T-helper 22 cell (primary cell): ENCODE results near the gene RAD51B.
"Not testable (repeated sequence)": the region's sequence is repeated elsewhere in the genome, so short reads cannot be mapped to it uniquely, and the experiment has no call there.

Experiments used
- DNase-seq: peaks from one replicate; pipeline ENCODE4 v3.0.0-alpha.2; 2020; ENCODE audit warnings: low read depth

Gene RAD51B

DNA sequence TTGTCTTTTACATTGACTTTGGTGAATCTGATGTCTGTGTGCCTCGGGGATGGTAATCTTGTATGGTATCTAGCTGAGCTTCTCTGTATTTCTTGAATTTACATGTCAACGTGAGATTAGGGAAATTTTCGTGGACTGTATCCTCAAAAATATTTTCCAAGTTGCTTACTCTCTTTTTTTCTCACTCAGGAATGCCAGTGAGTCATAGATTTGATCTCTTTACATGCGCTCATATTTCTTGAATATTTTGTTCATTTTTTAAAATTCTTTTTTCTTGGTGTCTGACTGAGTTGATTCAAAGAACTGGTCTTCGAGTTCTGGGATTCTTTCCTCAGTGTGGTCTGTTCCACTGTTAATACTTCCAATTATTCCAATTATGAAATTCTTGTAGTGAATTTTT, 207.7 kb downstream of the RAD51B start:
- DNase-seq = no peak

DNA sequence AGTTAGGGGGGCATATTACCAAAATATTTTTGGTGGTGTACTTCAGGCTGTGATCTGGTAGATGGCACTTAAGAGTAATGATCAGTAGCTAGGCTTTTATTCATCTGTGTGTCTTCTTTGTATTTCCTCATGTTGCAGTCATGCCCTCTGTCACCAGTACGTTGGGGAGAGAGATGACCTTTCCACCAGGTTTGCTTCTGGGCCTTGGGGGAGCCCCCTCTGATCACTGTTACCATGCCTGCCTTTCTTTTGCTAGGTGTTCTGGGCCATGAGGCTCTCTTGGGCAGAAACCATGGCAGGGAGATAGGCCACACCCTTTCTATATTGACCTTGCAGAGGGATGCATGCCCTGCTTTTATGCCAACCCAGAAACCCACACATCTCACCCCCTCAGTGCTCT, 208.5 kb downstream of the RAD51B start:
- no peak for DNase-seq

DNA sequence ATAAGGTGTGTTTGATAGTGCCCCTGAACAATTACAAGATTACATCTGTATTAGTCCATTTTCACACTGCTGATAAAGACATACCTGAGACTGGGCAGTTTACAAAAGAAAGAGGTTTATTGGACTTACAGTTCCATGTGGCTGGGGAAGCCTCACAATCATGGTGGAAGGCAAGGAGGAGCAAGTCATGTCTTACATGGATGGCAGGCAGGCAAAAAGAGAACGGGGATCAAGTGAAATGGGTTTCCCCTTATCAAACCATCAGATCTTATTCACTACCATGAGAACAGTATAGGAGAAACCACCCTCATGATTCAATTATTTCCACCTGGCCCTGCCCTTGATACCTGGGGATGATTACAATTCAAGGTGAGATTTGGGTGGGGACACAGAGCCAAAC, 211.4 kb downstream of the RAD51B start:
- DNase-seq = not testable (repeated sequence)

DNA sequence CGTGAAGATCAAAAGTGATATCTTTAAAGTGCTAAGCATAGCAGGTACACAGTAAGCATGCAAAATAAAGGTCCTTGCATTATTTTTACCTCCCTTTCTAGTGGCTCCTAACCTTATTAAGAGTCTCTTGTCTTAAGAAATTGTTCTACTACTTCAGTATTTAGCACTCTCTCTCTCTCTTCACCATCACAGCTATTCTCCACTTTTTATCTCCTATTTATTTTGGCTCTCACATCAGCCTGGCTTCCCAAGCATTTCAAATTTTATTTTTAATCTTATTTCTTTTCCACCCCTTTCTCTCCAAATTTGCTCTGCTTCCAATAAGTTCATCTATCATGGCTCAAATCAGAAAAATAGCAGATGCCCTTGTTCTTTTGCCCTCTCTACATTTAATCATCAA, 212.6 kb downstream of the RAD51B start:
- no peak for DNase-seq

DNA sequence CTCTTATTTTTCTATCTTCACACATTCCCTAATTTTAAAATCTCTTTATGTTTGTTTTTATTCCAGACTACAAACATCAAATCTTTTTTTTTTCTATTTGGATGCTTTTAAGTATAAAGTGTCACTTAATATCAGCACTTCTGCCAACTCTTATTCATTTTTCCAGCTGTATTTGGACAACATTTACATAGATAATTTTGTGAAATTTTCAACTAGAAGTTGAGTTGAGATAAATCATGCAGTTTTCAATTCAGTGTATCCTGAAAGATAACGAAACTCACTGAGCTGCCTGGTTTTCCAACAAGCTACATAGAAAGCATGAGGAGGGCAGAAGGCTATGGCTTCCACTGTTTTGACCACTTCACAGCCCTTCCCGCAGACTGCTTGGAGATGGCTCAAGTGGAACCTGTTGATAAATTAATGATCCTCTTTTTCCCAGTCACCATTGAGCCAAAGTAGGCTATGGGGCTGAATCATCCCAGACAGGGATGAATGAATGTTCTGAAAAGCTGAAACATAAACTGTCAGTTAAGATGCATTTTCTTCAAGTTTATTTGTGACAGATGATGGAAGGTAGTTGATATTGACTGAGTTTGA, 213.9 kb downstream of the RAD51B start:
- DNase-seq = no peak

DNA sequence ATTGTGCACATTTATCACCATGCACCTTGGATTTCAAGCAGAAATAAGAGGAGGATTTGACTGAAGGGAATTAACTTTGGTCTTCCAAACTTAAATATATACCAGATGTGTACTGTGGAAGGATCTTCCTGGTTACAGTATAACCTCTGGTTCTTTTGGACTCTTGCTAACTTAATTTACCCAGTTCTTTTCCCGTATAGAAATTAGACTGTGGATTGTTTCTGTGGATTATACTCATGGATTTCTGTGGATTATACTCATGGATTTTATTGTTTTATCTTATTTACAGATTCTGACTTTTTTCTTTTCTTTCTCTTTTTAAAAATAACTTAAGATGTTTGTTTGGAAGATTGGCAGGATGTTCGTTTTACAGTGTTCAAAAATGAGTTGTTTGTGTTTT, 215.3 kb downstream of the RAD51B start:
- DNase-seq = no peak

DNA sequence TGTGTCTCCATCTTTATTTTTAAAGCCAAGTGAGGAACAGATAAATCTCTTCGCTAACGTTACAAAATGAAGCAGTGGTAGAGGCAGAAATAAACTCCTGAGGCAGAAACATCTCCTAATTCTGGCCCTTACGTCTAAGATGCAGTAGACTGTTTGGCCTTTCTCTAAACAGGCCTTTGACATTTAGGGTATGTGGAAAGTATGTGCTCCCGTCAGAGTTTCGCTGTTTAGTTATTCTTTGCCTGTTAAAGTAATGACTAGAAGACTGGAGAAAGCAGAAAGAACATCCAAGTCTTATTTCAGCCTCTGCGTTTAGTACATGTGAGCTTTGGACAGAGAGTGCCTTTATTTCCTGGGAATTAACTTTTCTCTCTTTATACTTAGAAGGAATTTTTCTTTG, 216.6 kb downstream of the RAD51B start:
- DNase-seq = no peak

DNA sequence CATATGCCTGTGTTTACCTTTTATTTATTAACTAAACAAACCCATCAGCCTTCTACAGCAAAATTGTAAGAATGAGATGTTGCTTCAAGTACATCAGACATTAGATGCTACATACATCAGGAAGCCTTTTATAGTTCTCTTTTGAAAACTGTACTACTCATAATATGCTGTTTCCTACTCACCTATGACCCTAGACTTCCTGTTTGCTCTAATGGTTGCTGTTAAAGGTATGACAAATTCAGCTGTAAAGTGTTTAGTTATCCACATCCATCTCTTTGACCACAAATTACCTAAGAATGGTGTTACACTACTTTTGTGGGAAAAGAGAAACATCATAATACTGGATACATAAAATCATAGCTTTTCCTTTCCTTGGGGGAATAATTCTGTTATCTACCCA, 220.0 kb downstream of the RAD51B start:
- DNase-seq = no peak

DNA sequence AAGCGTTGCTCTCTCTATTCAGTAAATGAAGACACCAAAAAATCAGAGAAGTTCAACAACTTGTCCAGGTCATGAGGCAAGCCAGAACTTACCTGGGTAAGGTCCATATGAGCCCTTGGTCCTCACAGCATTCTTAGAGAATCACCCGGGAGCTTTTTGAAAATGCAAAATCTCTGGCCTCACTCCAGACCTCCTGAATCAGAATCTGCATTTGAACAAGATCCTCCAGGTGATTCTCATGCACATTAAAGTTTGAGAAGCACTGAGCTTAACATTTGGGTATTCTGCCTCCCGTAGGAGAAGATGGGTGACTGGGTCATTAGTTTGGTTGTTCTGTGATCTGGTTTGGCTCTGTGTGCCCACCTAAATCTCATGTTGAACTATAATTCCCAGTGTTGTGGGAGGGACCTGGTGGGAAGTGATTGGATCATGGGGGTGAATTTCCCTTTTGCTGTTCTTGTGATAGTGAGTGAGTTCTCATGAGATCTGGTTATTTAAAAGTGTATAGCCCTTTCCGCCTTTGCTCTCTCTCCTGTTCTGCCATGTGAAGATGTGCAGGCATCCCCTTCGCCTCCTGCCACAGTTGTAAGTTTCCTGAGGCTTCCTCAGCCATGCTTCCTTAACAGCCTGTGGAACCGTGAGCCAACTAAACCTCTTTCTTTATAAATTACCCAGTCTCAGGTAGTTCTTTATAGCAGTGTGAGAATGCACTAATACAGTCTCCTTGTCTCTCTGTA, 221.2 kb downstream of the RAD51B start:
- no peak for DNase-seq

DNA sequence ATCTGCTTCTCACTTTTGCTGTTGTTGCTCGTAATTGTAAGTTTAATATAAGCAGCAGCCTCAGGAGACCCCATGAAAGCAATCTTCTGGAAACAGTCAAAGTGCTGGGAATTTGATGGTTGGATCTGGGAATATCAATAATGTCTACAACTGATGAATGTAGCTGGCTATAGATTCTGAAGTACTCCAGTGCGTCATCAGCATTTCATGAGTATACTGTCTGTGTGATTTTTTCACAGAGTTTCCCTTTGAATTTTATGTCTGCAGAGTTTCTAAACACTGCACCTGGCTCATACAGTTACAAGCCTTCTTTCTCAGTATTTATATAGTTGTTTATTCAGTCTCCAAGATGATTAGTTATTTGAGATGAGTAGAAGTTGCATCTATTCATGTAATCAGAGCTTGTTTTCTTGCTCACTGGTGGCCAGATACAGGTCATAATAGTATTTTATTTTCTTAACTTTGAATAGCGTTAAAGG, 222.3 kb downstream of the RAD51B start:
- no peak for DNase-seq

DNA sequence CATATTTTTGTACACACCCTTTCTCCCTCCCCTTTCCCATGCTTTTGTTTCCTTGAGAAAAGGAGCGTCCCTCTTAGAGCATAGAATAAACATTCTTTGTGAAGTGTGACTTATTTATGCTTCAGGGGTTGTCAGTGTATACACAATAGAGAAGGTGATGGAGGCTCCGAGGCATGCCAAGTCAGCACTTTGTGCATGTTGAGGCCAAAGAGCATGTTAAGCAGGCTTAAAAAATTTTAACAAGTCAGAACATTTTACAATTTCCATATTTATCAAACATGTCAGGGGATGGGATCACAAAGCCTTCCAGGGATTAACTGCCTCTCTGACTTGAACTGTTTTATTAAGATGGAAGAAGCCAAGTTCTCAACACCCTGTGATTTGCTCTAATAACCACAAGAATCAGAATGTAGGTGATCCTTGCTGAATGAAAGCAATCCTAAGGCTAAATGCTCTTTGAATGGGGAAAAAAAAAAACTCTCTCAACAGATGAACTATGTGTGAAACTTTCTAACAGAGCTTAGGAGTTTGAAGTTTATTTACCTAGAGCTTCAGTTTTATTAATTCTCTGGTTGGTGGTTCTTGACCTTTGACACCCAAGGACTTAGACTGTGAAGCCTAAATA, 223.1 kb downstream of the RAD51B start:
- DNase-seq = no peak

DNA sequence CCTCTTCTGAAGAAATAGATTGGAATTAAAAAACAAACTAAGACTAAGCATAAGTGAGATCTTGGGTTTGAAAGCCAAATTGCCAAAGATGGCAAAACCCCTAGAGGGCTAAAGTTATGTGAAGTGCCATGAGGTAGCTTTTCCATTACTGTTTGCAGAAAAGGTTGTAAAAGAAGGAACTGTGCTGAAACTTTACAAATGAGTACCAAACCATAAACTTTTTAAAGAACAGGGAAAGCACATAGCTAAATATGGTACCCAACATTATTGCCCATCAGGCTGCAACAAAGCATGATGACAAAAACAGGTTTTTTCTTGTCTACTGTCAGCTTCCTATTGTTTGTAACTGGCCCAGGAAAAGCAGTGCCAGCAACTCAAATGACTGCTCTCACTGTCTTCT, 224.2 kb downstream of the RAD51B start:
- DNase-seq = no peak

DNA sequence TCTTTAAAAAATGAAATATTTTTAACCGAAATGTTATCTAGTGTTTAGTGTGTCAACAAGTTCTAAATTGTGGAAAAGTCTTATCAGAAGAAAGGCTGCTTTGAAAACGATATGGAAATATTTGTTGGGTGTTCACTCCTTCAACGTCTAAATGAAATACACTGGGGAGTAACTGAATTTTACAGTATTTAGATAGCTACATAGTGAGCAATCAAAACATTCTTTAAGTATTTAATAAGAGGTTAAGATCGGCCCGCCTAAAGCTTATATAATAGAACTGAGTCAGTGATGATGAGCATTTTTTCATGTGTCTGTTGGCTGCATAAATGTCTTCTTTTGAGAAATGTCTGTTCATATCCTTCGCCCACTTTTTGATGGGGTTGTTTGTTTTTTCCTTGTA, 228.3 kb downstream of the RAD51B start:
- no peak for DNase-seq

DNA sequence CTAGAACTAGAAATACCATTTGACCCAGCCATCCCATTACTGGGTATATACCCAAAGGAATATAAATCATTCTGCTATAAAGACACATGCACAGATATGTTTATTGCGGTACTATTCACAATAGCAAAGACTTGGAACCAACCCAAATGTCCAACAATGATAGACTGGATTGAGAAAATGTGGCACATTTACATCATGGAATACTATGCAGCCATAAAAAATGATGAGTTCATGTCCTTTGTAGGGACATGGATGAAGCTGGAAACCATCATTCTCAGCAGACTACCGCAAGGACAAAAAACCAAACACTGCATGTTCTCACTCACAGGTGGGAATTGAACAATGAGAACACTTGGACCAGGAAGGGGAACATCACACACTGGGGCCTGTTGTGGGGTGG, 229.2 kb downstream of the RAD51B start:
- not testable (repeated sequence) for DNase-seq

DNA sequence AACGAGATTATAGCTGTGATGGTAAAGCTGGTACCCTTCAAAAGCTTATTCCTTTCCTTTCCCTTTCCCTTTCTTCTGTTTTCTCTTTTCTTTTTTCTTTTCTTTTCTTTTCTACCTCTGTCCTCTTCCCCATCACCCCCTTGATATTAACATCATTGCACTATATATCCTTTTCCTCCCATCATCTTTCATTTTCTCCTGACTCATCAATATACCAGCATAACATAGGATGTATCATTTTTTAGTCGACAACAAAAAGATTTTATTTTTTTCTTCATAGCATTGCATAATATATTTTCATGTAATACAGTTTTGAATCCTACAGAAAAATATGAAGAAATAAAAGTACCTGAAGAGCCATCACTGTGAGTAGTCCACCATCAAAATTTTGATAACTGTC, 230.6 kb downstream of the RAD51B start:
- DNase-seq = no peak

DNA sequence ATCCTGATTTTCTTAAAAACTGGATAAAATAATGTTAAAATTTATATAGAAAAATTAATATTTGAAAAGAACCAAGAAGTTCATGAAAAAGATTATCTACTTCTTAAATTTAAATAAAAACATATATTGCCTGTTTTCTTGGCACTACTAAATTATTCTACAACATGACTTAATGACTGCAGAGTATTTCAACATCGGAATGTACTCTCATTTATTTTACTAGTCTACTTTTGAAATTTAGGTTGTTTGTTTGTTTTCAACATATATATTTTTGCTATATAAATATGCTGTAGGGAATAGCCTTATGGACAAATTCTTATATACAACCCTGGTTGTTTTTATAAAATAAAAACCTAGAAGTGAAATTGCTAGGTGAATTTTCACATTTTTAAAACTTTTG, 231.6 kb downstream of the RAD51B start:
- DNase-seq = no peak

DNA sequence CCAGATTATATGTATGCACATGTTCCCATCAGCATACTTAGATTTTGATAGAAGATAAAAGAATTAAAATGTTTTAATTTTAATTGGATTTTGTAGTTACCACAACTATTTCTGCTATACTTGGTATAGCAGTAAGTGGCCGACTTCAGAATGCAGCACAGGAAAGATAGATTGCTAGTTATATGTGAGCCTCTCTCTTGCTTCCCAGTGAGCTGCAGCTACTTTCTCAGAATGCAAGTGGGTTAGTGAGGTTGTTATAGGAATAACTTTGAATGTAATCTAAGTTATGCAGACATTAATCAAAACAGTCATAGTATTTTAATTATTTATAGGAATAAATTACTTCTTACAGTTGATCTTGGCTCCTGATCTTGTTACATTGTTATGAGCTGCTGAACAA, 240.6 kb downstream of the RAD51B start:
- no peak for DNase-seq

DNA sequence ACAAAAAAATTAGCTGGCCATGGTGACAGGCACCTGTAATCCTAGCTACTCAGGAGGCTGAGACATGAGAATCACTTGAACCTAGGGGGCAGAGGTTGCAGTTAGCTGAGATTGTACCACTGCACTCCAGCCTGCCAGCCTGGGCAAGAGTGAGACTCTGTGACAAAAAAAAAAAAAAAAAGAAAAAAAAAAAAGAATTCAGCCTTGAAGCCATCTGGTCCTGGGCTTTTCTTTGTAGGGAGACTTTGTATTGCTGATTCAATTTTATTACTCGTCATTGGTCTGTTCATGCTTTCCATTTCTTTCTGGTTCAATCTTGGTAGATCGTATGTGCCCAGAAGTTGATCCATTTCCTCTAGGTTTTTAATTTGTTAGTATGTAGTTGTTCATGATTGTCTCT, 243.1 kb downstream of the RAD51B start:
- no peak for DNase-seq

DNA sequence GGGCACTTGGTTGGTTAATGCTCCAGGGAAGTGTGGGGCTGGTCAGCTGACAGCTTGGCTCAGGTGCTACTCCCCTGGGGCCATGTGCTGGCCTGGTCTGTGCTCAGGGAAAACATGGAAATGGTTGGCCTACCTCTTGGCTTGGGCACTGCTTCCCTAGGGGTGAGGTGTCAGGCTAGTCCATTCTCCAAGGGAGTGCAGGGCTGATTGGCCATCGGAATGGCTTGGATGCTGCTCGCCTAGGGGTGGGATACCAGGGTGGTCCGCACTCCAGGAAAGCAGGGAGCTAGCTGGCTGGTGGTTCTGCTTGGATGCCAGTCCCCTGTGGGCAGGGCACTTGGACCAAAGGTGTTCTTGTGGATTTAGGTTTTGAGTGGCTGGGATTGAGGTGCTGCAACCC, 245.7 kb downstream of the RAD51B start:
- DNase-seq = no peak

DNA sequence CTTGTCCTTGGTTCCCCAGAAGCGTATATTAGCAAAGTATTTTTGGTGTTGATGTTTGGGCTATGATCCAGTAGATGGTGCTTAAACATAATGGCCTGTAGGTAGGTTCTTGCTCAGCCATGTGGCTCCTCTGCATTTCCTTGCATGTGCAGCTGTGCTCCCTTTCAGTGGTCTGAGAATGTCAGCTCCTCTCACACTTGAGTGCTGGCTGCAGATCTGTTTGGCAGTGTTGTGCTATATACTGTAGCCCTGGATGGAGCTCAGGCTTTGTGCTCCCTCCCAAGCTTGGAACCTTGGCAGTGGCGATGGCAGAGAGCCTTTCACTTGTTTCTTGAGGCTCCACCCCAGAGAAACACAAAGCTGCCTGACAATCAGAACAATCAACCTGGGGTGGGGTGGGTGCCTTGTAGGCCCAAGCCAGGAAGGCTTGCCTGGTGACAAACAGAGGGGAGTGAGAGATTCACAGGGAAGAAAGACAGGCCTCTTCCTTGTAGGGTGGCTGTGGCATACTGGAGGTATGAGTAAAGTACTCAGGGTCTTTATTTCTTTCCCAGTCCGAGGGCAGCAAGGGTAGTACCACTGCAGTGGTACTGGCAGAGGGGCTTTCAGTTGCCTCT, 255.3 kb downstream of the RAD51B start:
- DNase-seq = no peak

DNA sequence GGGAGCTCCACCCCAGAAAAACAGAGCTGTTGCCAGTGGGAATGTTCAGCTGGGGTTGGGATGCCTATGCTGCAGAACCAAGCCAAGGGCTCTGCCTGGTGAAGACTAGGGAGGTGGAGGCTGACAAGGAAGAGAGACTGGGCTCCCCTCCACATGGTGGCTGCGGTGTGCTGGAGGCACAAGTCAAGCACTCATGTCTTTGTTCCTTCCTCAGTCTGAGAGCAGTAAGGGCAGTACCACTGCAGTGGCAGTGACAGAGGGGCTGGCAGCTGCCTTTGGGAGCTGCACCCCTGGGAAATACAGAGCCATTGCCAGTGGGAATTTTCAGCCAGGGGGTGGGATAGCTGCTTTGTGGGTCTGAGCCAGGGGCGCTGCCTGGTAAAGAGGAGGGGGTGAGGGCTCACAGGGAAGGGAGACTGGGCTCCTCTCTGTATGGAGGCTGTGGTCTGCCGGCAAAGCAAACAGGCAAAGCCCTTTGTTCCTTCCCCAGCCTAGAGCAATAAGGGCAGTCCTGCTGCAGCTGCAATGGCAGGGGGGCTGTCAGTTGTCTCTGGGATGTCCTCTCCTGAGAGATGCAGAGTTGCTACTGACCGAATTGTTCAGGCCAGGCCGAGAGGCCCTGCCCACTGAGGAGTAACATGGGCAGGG, 255.9 kb downstream of the RAD51B start:
- no peak for DNase-seq

DNA sequence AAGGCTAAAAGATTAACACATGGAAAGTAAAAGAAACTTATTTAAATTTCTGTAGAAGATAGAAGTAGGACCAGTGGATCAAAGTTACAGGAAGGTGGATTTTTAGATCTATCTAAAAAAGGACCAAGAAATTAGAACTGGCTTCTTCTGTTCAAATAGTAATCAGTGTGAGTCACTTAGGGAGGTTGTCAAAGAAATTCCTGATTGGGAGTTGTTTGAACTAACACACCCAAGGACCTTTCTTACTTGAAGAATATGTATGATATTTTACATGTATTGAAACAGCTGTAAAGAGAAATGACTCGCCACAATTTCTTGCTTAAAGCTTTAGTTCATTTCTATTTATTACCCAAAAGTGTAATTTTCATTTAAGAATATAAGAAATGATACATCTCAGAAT, 256.9 kb downstream of the RAD51B start:
- no peak for DNase-seq
